ENCODE results near the gene CCDC85C.

The CCDC85C gene

GRCh38 chr14:99606359-99606758 lies 2.4 kb upstream of the CCDC85C start:
- in situ Hi-C loops (cut with MboI; ENCODE audit: low sequenced_read_pairs), result no loop called here

GRCh38 chr14:99605299-99605961 lies 1.4 kb upstream of the CCDC85C start:
- in situ Hi-C loops (cut with MboI; ENCODE audit: low sequenced_read_pairs), result no loop called here

GRCh38 chr14:99604766-99605298 lies 825 bp upstream of the CCDC85C start:
- in situ Hi-C loops (cut with MboI; ENCODE audit: low sequenced_read_pairs), result no loop called here

GRCh38 chr14:99604278-99604765 lies 315 bp upstream of the CCDC85C start:
- in situ Hi-C loops (cut with MboI; ENCODE audit: low sequenced_read_pairs), result no loop called here

- in situ Hi-C loops (cut with MboI; ENCODE audit: low sequenced_read_pairs), result no loop called here
Measured at GRCh38 chr14:99602788-99603415, 1.1 kb downstream of the CCDC85C start.

- in situ Hi-C loops (cut with MboI; ENCODE audit: low sequenced_read_pairs), result no loop called here
Measured at GRCh38 chr14:99602054-99602787, 1.8 kb downstream of the CCDC85C start.

- in situ Hi-C loops (cut with MboI; ENCODE audit: low sequenced_read_pairs), result no loop called here
Measured at GRCh38 chr14:99601361-99601831, 2.6 kb downstream of the CCDC85C start.

GRCh38 chr14:99600232-99600888 lies 3.6 kb downstream of the CCDC85C start:
- in situ Hi-C loops (cut with MboI; ENCODE audit: low sequenced_read_pairs), result no loop called here

- in situ Hi-C loops (cut with MboI; ENCODE audit: low sequenced_read_pairs), result no loop called here
Measured at GRCh38 chr14:99599393-99599792, 4.6 kb downstream of the CCDC85C start.

GRCh38 chr14:99598774-99599173 lies 5.2 kb downstream of the CCDC85C start:
- in situ Hi-C loops (cut with MboI; ENCODE audit: low sequenced_read_pairs), result no loop called here

GRCh38 chr14:99597911-99598600 lies 6.0 kb downstream of the CCDC85C start:
- in situ Hi-C loops (cut with MboI; ENCODE audit: low sequenced_read_pairs), result no loop called here

GRCh38 chr14:99596772-99597171 lies 7.2 kb downstream of the CCDC85C start:
- in situ Hi-C loops (cut with MboI; ENCODE audit: low sequenced_read_pairs), result no loop called here

- in situ Hi-C loops (cut with MboI; ENCODE audit: low sequenced_read_pairs), result no loop called here
Measured at GRCh38 chr14:99596071-99596627, 7.9 kb downstream of the CCDC85C start.

- in situ Hi-C loops (cut with MboI; ENCODE audit: low sequenced_read_pairs), result no loop called here
Measured at GRCh38 chr14:99595524-99595923, 8.5 kb downstream of the CCDC85C start.

GRCh38 chr14:99595034-99595433 lies 9.0 kb downstream of the CCDC85C start:
- in situ Hi-C loops (cut with MboI; ENCODE audit: low sequenced_read_pairs), result no loop called here

- in situ Hi-C loops (cut with MboI; ENCODE audit: low sequenced_read_pairs), result no loop called here
Measured at GRCh38 chr14:99593971-99594841, 9.8 kb downstream of the CCDC85C start.

- in situ Hi-C loops (cut with MboI; ENCODE audit: low sequenced_read_pairs), result no loop called here
Measured at GRCh38 chr14:99592933-99593753, 10.9 kb downstream of the CCDC85C start.

- in situ Hi-C loops (cut with MboI; ENCODE audit: low sequenced_read_pairs), result no loop called here
Measured at GRCh38 chr14:99592394-99592793, 11.6 kb downstream of the CCDC85C start.
